ENCODE data around the gene FEN1.

Gene FEN1

DNA sequence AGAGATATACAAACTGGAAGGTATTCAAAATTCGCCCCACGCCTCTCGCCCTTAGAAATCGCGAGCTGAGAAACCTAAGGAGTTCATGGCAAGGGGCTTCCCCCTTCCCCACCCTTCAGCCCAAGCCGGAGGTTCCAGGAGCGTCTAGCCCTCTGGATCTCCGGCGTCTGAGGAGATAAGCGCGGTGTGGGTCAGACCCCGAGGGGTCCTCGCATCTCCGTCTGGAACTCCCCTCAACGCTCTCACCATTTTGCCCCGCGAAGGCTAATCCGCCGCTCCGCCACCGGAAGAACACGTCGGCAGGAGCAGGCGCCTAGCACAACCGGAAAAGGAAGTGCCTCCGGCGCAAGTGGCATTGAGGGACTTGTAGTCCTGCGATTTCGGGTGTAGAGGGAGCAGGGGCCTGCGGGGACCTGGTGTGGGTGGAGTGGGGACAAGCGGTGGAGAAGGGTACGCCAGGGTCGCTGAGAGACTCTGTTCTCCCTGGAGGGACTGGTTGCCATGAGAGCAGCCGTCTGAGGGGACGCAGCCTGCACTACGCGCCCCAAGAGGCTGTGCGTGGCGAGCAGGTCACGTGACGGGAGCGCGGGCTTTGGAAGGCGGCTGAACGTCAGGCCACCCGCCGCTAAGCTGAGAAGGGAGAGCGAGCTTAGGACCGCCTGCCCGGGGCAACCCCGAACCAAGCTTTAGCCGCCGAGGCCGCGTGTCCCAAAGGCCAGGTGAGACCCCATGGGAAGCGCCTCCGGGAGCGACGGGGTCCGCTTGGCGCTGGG lies at the start of gene FEN1, which contains the start of gene TMEM258:
TSS of gene FEN1 (plus strand) at position 602 of the 773 bp plus-strand sequence. CDS start 2,451 bp downstream, outside the sequence.
TSS of gene TMEM258 (minus strand) at position 290 of the 773 bp plus-strand sequence. CDS start at position 249, 41 bp downstream.
- peak; percentile 95 for DNase-seq

GRCh38 chr11:61743486-61744095 lies 49.1 kb upstream of the FEN1 start:
- no peak for DNase-seq

DNA sequence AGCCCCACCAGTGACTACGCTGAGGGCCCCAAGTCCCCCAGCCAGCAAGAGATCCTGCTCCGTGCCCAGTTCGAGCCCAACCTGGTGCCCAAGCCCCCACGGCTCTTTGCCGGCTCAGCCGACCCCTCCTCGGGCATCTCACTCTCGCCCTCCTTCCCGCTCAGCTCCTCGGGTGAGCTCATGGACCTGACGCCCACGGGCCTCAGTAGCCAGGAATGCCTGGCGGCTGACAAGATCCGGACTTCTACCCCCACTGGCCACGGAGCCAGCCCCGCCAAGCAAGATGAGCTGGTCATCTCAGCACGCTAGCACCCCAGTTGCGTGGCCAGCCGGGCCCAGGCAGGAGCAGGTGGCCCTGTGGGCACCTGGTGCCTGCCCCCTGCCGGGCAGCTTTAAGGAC lies 48.5 kb upstream of the FEN1 start:
- no peak for DNase-seq

DNA sequence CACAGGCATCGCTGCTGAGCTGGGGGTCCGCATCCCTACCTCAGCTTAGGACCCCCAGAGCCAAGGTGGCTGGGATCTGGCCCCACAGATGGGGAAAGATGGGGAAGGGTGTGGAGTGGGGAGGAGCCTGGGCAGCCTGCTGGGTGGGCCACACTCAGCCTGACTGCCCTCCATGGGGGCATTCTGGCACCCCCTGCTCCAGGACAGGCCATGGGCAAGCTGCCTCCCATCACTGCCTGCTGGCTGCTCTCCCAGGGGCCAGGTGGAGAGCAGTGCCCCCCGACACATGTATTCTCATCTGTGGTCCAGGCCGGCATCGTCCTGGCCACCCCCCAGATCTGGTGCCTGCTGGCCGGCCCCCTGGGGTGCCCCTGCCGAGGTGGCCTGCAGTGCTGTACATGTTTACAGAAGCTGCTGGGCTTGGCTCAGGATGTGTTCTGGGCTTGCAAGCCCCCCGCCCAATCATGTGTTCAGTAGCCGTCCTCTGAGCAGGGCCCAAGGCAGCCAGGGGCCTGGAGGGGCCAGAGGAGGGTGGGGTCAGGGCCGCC lies 48.0 kb upstream of the FEN1 start:
- no peak for DNase-seq

- no peak for DNase-seq
Observed at GRCh38 chr11:61745781-61746441, 46.8 kb upstream of the FEN1 start.

- no peak for DNase-seq
Observed at GRCh38 chr11:61746442-61747191, 46.1 kb upstream of the FEN1 start.

DNA sequence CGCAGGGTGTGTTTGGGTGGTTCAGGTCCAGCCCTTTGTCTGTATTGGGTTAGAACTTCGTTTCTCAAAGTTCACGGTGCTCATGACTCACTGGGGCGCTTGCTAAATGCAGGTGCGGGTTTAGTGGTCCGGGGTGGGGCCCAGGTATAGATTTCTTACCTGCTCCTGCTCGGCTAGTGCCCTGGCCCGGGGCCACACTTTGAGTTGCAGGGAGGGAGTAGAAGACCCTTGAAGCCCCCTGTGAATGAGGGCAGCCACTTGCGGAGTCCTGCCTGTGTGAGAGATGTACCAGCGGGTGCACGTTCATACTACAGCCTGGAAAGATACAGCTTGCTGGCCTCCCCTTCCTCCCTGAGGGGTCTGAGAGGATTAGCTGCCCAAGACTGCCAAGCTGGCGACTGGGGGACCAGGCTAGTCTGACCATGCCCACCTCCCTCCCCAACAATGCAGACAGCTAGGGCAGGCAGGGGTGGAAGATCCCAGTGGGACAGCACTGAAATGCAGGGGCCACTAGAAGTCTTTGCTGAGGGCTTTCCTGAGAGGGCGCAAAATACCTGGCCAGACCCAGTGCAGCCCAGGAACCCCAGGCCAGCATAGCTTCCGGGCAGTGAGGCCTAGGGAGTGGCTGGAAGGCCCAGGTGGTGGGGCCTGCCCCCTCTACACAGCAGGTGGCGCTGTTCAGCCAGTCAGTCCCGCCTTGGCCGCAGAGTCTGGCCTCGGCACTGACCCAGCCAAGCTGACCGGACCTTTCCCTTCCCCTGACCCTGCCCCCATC lies 45.3 kb upstream of the FEN1 start:
- DNase-seq = no peak

DNA sequence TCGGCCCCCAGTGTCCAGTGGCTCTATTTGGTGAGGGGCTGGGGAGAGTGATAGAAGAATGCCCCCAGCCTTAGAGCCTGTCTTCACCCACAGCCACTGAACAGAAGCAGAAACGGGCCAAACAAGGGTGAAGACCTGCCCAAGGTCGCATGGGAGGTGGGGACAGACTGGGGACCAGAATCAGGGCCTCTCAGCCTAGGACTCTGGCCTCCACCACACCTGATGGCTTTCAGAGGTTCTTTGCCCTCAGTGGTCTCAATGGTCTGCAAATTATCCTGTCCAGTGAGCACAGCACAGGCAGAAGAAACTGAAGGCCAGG lies 44.8 kb upstream of the FEN1 start:
- no peak for DNase-seq

- DNase-seq = no peak
Observed at GRCh38 chr11:61749591-61750217, 43.0 kb upstream of the FEN1 start.

DNA sequence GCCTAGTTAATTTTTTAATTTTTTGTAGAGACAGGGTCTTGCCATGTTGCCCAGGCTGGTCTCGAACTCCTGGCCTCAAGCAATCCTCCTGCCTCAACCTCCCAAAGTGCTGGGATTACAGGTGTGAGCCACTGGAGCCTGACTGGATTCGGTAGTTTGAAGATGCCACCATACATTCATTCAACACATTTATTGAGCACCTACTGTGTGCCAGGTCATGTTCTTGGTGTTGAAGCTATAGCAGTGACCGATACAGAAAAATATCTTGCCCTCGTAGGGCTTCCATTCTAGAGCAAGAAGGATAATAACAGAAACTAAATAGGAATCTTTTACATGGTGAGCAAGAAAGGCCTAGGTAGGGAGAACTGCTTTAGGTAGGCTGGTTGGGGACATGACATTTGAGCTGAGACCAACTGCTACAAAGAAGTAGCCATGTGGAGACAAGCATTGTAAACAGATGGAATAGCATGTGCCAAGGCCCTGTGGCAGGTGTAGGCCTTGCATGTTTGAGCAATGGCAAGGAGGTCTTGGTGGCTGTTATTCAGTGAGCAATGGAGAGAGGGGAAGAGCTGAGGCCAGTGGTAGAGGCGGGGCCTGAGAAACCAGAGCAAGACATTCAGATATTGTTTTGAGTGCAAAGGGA lies 42.0 kb upstream of the FEN1 start:
- no peak for DNase-seq

- DNase-seq = no peak
Observed at GRCh38 chr11:61751384-61751783, 41.3 kb upstream of the FEN1 start.

GRCh38 chr11:61752117-61752924 lies 40.4 kb upstream of the FEN1 start, which contains the start of gene MYRF:
Gene MYRF (plus strand): TSS chr11:61752636. CDS start chr11:61752745, 109 bp downstream.
- DNase-seq = peak; percentile 47

DNA sequence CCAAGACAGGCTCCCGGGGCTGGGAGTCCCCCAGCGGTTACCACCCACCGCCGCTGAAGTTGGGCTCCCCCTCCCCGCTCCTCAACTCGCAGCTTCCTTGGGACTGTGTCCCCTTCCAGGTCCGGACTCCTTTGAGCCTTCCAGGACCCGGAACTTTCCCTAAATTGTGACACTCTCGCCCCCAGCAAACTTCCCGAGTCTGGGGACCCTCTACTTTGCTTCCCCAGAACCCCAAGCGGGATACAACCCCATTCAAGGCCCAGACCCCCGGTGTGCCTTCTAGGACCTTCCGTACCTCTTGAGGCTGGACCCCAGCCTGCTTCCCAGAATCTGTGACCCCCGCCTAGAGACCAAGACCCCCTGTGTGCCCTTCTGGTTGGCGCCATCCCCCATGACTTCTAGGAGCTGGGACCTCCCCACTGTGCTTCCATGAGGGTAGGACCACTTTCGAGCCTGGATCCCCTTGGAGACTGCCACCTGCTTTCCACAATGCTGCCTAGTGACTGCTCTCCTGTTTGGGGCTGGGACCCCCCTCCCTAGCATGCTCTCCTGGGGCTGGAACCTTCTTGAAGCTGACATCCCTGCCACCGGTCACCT lies 39.7 kb upstream of the FEN1 start:
- no peak for DNase-seq

GRCh38 chr11:61753672-61754071 lies 39.0 kb upstream of the FEN1 start:
- no peak for DNase-seq

DNA sequence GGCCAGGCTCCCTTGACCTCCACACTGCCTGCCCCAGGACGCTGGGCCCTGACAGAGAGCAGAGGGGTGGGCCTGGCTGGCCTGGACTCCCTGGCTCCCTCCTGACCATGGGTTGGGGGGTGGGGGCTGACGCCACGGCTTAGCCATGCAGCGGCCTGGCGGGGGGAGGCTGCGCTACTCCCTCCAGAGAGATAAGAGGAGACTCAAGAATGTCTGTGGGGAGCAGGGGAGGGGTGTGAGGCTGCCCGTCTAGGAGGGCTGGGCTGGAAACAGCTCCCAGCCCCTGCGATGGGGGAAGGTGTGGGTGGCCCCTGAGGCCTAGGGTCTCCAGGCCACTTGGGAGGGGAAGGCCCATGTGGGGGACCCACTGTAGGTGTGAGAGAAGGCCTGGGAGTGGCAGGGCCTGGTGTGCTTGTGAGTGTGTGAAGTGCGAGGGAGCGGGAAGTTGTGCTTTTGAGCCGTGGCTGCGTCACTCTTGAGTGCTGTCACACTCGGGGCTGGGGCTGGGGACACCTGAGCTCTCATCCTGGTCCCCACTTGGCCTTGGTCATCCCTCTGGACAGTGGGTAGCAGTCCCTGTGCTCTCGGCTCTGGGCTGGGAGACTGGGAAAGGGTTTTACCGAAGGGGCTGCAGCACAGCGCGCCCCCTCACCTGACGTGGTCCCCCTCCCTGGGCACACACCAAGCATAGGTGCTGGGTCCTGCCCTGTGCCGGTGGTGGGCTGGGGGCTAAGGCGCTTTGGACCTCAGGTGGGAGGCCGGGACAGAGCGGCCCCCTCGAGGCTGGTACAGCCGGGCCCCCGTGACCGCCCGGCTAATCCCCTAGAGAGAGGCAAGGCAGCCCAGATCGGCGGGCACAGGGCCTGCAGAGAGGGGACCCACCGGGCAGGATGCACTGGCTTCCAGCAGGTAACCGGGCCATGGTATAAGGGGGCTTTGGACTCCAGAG lies 37.9 kb upstream of the FEN1 start:
- DNase-seq = no peak

- no peak for DNase-seq
Observed at GRCh38 chr11:61756147-61756451, 36.6 kb upstream of the FEN1 start.

- no peak for DNase-seq
Observed at GRCh38 chr11:61756452-61757212, 36.1 kb upstream of the FEN1 start.
